ENCODE data around the gene SETDB1.

DNA sequence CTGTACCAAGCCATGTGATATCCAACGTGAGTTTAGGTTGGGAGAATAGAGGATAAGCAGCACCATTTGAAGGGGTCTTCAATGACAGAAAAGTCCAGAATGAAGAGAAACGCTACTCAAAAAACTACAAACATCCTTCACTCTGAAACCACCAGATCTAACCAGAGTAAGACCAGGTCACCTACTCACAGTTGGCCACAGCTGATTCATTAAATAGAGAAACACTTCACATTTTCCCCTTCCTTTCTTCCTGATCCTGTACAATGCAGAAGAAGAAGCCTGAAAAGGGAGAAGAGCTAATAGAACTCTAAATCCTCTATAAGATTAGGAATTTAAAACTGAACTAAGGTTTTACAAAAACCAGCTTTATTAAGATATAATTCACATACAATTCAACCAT lies 19.4 kb upstream of the SETDB1 start:
- TF ChIP-seq EZH2 (IDR thresholded peaks at IDR 0.05; ENCODE audit: insufficient read depth, poor library complexity, severe bottlenecking) (no peak), EZH2phosphoT487 (IDR thresholded peaks at IDR 0.05; ENCODE audit: insufficient read depth, low read depth) (no peak)

All from GM23248 (cell line).